Measurements from ENCODE around the gene SMIM28. TPM values are rescaled to one million over a fixed set of nuclear protein-coding genes. Genes with fewer than 3 reads are reported as not detected.

Gene SMIM28
- total and polyA plus RNA-seq, 9 of the 15 experiments (the other 6 are each of a cell fraction or from before 2014, with no cell fraction given) = not detected

GRCh38 chr6:138403801-138404665, 26.3 kb downstream of the SMIM28 start, which contains the start of gene HEBP2 (continued):
- TF ChIP-seq NFE2L1 (tag; IDR thresholded peaks at IDR 0.05; ENCODE audit: borderline replicate concordance, low read depth) (no peak), GTF2E2 (tag; IDR thresholded peaks at IDR 0.05) (peak; percentile 58; the same call in 1 of the 2 replicates), ZNF780A (CRISPR knock-in tag; IDR thresholded peaks at IDR 0.05) (no peak), ILF3 (IDR thresholded peaks at IDR 0.05; ENCODE audit: borderline replicate concordance) (peak; percentile 94), HDAC3 (IDR thresholded peaks at IDR 0.05; ENCODE audit: borderline replicate concordance, partially characterized antibody) (no peak), ELF1 (tag; IDR thresholded peaks at IDR 0.05) (peak; percentile 79), SMARCC2 (IDR thresholded peaks at IDR 0.05; ENCODE audit: low read depth) (0 out of 2 replicates have a peak, but pooled peaks have one; percentile 7), ELK3 (CRISPR knock-in tag; IDR thresholded peaks at IDR 0.05) (no peak), EZH2 (IDR thresholded peaks at IDR 0.05; ENCODE audit: borderline replicate concordance, low read depth, low read length) (no peak), ZNF408 (CRISPR knock-in tag; IDR thresholded peaks at IDR 0.05; ENCODE audit: low read depth) (no peak; the same call in 1 of the 2 replicates), SMARCB1 (IDR thresholded peaks at IDR 0.05; ENCODE audit: insufficient read length, low read depth) (no peak), SP2 (IDR thresholded peaks at IDR 0.05; ENCODE audit: extremely low read depth, low read depth, low read length, poor library complexity, severe bottlenecking) (peak; percentile 21), TRIM24 (IDR thresholded peaks at IDR 0.05) (0 out of 4 replicates have a peak, but pooled peaks of 1 of the 2 experiments have one; percentile 32), ZNF551 (CRISPR knock-in tag; IDR thresholded peaks at IDR 0.05) (no peak), HDAC6 (IDR thresholded peaks at IDR 0.05; ENCODE audit: low read depth, low read length) (no peak)
- TF ChIP-seq, protein P1, sequence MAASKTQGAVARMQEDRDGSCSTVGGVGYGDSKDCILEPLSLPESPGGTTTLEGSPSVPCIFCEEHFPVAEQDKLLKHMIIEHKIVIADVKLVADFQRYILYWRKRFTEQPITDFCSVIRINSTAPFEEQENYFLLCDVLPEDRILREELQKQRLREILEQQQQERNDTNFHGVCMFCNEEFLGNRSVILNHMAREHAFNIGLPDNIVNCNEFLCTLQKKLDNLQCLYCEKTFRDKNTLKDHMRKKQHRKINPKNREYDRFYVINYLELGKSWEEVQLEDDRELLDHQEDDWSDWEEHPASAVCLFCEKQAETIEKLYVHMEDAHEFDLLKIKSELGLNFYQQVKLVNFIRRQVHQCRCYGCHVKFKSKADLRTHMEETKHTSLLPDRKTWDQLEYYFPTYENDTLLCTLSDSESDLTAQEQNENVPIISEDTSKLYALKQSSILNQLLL (CRISPR knock-in tag; IDR thresholded peaks at IDR 0.05; ENCODE audit: borderline replicate concordance) = no peak
- TF ChIP-seq, protein P2, sequence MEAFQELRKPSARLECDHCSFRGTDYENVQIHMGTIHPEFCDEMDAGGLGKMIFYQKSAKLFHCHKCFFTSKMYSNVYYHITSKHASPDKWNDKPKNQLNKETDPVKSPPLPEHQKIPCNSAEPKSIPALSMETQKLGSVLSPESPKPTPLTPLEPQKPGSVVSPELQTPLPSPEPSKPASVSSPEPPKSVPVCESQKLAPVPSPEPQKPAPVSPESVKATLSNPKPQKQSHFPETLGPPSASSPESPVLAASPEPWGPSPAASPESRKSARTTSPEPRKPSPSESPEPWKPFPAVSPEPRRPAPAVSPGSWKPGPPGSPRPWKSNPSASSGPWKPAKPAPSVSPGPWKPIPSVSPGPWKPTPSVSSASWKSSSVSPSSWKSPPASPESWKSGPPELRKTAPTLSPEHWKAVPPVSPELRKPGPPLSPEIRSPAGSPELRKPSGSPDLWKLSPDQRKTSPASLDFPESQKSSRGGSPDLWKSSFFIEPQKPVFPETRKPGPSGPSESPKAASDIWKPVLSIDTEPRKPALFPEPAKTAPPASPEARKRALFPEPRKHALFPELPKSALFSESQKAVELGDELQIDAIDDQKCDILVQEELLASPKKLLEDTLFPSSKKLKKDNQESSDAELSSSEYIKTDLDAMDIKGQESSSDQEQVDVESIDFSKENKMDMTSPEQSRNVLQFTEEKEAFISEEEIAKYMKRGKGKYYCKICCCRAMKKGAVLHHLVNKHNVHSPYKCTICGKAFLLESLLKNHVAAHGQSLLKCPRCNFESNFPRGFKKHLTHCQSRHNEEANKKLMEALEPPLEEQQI (IDR thresholded peaks at IDR 0.05) = no peak
- TF ChIP-seq, protein P3, sequence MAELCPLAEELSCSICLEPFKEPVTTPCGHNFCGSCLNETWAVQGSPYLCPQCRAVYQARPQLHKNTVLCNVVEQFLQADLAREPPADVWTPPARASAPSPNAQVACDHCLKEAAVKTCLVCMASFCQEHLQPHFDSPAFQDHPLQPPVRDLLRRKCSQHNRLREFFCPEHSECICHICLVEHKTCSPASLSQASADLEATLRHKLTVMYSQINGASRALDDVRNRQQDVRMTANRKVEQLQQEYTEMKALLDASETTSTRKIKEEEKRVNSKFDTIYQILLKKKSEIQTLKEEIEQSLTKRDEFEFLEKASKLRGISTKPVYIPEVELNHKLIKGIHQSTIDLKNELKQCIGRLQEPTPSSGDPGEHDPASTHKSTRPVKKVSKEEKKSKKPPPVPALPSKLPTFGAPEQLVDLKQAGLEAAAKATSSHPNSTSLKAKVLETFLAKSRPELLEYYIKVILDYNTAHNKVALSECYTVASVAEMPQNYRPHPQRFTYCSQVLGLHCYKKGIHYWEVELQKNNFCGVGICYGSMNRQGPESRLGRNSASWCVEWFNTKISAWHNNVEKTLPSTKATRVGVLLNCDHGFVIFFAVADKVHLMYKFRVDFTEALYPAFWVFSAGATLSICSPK (IDR thresholded peaks at IDR 0.05; ENCODE audit: borderline replicate concordance) = no peak
